ENCODE data around the gene GIPC1. TPM values are rescaled to one million over a fixed set of nuclear protein-coding genes. Genes with fewer than 3 reads are reported as not detected.

Gene GIPC1
- total and polyA plus RNA-seq, 2 of the 4 experiments (the other 2 are of a cell fraction) = 74.2 to 133 TPM

DNA sequence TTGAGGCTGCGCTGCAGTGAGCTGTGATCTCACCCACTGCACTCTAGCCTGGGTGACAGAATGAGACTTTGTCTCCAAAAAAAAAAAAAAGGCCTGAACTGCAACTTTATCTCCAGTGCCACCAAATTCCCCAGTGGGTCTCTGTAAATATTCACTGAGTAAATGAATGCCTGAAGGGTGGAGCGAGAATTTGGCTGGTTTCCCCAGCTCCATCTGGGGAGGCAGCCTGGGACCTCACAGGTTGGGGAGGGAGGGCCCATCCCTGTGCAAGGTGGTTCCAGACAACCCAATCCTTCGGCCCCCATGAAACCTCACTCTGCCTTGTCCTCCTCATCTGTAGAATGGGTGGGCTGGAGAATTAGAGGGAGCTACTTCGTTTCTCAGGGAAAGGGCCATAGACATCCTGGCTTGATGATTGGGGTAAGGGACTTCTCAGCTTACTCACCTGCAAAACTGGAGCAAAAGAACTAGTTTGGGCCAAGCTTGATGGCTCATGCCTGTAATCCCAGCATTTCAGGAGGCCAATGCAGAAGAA is 67.0 kb downstream of the GIPC1 start:
- Histone ChIP-seq H4K20me1 (ENCODE audit: insufficient read depth, low read length) (no peaks in the 10 kb centered on the region; the same call in 1 of the 2 replicates), H3K27me3 (ENCODE audit: control insufficient read depth, insufficient read depth, low read length) (peaks cover 2% of the 10 kb centered on the region; the same call in 1 of the 2 replicates), H3K18ac (ENCODE audit: low read depth, low read length) (no peak overlapping the region), H2BK5ac (ENCODE audit: low read depth, low read length, poor library complexity, severe bottlenecking) (no peak overlapping the region), H3K27ac (ENCODE audit: insufficient read depth, low read length) (no peak overlapping the region), H3K4me2 (ENCODE audit: low read depth, low read length) (no peak overlapping the region), H3K4me3 (ENCODE audit: insufficient read depth, low read depth, low read length) (no peak overlapping the region), H2AFZ (replicated peaks; ENCODE audit: low read length, poor library complexity) (no peak overlapping the region), H2BK15ac (ENCODE audit: low read depth, low read length) (no peak overlapping the region), H2BK120ac (ENCODE audit: low read depth, low read length) (no peak overlapping the region), H3K4me1 (ENCODE audit: control insufficient read depth, insufficient read depth, low read length) (peaks cover 2% of the 10 kb centered on the region), H3K56ac (ENCODE audit: extremely low read depth, insufficient read depth, low read length) (no peak overlapping the region), H4K91ac (ENCODE audit: insufficient read depth, low read depth, low read length) (no peak overlapping the region), H3K9ac (ENCODE audit: low read depth, low read length) (no peak overlapping the region), H3K79me1 (ENCODE audit: low read depth in 1 of 2, low read length in 2 of 2) (peaks cover 6 to 12% of the 10 kb centered on the region in 2 experiments; a peak in 3 of 4 replicates), H2BK20ac (ENCODE audit: low read depth, low read length) (no peak overlapping the region), H3K14ac (replicated peaks; ENCODE audit: low read depth, low read length) (no peak overlapping the region), H3K4ac (ENCODE audit: low read depth, low read length) (no peak overlapping the region), H3K23ac (ENCODE audit: low read depth, low read length) (no peak overlapping the region), H3K36me3 (ENCODE audit: control insufficient read depth, insufficient read depth, low read length) (no peaks in the 10 kb centered on the region), H3K9me1 (ENCODE audit: insufficient read depth, low read length) (peaks cover 7% of the 10 kb centered on the region; the same call in 1 of the 2 replicates), H4K5ac (ENCODE audit: low read depth, low read length) (no peak overlapping the region), H3K9me3 (ENCODE audit: control insufficient read depth, insufficient read depth, low read length) (no peaks in the 10 kb centered on the region), H2AK5ac (ENCODE audit: low read depth, low read length) (peak overlapping the region; percentile 2; the same call in 1 of the 2 replicates), H2AK9ac (replicated peaks; ENCODE audit: low read depth, low read length, poor library complexity) (no peak overlapping the region), H4K8ac (ENCODE audit: low read depth in 2 of 2, low read length in 2 of 2) (no peak overlapping the region)
- ATAC-seq (ENCODE audit: low read depth) (no peak), DNase-seq (no peak)
- no TSS peak for BruUV-seq (replicated peaks)
- in situ Hi-C loops (cut with MboI; ENCODE audit: low sequenced_read_pairs) = no loop called here
- ChIA-PET CTCF (no interaction called here), POLR2A (ENCODE audit: unreplicated experiment) (no interaction called here)
- dilution Hi-C loops (cut with HindIII; ENCODE audit: low sequenced_read_pairs, unreplicated experiment) = no loop called here
- TF ChIP-seq RCOR1 (IDR thresholded peaks at IDR 0.05; ENCODE audit: insufficient replicate concordance, low read length) (no peak), CEBPB (IDR thresholded peaks at IDR 0.05; ENCODE audit: low read depth, low read length) (no peak), MXI1 (IDR thresholded peaks at IDR 0.05; ENCODE audit: borderline replicate concordance, low read depth, low read length) (no peak), NFE2L2 (IDR thresholded peaks at IDR 0.05; ENCODE audit: low read depth, low read length) (no peak), MAFK (IDR thresholded peaks at IDR 0.05; ENCODE audit: low read depth, low read length) (no peak), POLR2A (IDR thresholded peaks at IDR 0.05; ENCODE audit: low read depth, low read length) (no peak), RFX5 (IDR thresholded peaks at IDR 0.05; ENCODE audit: low read depth, low read length) (no peak), CHD1 (IDR thresholded peaks at IDR 0.05; ENCODE audit: low read depth, low read length) (no peak), MAZ (IDR thresholded peaks at IDR 0.05; ENCODE audit: borderline replicate concordance, low read depth, low read length) (no peak), RAD21 (IDR thresholded peaks at IDR 0.05; ENCODE audit: low read length) (no peak), FOS (IDR thresholded peaks at IDR 0.05; ENCODE audit: low read depth, low read length) (no peak), BHLHE40 (IDR thresholded peaks at IDR 0.05; ENCODE audit: low read depth, low read length) (no peak)
- TF ChIP-seq, protein P1, sequence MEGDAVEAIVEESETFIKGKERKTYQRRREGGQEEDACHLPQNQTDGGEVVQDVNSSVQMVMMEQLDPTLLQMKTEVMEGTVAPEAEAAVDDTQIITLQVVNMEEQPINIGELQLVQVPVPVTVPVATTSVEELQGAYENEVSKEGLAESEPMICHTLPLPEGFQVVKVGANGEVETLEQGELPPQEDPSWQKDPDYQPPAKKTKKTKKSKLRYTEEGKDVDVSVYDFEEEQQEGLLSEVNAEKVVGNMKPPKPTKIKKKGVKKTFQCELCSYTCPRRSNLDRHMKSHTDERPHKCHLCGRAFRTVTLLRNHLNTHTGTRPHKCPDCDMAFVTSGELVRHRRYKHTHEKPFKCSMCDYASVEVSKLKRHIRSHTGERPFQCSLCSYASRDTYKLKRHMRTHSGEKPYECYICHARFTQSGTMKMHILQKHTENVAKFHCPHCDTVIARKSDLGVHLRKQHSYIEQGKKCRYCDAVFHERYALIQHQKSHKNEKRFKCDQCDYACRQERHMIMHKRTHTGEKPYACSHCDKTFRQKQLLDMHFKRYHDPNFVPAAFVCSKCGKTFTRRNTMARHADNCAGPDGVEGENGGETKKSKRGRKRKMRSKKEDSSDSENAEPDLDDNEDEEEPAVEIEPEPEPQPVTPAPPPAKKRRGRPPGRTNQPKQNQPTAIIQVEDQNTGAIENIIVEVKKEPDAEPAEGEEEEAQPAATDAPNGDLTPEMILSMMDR (conservative IDR thresholded peaks at IDR 0.05; ENCODE audit: low read depth, low read length) = no peak
- TF ChIP-seq, protein P2, sequence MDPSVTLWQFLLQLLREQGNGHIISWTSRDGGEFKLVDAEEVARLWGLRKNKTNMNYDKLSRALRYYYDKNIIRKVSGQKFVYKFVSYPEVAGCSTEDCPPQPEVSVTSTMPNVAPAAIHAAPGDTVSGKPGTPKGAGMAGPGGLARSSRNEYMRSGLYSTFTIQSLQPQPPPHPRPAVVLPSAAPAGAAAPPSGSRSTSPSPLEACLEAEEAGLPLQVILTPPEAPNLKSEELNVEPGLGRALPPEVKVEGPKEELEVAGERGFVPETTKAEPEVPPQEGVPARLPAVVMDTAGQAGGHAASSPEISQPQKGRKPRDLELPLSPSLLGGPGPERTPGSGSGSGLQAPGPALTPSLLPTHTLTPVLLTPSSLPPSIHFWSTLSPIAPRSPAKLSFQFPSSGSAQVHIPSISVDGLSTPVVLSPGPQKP (IDR thresholded peaks at IDR 0.05; ENCODE audit: borderline replicate concordance, low read depth, low read length) = no peak
- intact Hi-C loops (cut with micrococcal nuclease) = no loop called here
- WGBS, 2 experiments (ENCODE audit: extremely low coverage in 2 of 2, insufficient read length in 1 of 2) = no CpG with 5 or more reads among the region's 4 CpGs
